ENCODE results near the gene HIRIP3.

HIRIP3 gene

DNA sequence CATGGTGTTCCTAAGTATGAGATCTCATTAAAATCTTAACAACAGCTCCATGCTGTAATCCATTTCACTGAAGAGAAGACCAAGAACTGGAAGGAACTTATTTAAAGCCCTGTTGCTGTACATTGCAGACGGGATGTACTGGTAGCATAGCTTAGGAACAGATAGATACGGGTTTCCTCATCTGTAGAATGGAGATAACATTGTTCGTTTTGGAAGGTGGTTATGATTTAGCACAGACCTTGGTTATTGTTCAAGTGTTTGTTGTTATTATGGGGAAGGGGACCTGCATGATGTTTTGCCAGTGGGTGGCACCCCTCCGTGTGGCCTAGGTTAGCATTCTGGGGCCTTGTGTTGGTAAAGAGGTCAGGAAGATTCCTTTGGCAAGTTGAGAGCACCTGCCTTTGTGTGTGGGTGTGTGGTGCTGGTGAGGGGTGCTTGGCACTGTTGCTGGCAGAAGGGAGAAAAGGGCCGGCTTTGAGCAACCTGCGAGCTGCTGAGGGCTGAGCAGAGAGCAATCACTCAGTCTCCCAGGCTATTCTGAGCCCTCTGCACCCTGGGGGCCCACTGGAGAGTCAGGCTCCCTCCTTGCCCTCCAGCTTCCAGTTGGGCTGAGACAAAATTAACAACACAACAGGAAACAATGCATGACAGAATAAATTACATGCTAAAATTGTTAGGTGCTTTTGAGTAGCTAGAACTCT is 19.5 kb downstream of the HIRIP3 start:
- TF ChIP-seq, protein P1, sequence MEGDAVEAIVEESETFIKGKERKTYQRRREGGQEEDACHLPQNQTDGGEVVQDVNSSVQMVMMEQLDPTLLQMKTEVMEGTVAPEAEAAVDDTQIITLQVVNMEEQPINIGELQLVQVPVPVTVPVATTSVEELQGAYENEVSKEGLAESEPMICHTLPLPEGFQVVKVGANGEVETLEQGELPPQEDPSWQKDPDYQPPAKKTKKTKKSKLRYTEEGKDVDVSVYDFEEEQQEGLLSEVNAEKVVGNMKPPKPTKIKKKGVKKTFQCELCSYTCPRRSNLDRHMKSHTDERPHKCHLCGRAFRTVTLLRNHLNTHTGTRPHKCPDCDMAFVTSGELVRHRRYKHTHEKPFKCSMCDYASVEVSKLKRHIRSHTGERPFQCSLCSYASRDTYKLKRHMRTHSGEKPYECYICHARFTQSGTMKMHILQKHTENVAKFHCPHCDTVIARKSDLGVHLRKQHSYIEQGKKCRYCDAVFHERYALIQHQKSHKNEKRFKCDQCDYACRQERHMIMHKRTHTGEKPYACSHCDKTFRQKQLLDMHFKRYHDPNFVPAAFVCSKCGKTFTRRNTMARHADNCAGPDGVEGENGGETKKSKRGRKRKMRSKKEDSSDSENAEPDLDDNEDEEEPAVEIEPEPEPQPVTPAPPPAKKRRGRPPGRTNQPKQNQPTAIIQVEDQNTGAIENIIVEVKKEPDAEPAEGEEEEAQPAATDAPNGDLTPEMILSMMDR (IDR thresholded peaks at IDR 0.05; ENCODE audit: low read depth, low read length, missing control alignments): no peak
- Histone ChIP-seq H3K27me3 (replicated peaks) (no peaks in the 10 kb centered on the region), H3K36me3 (replicated peaks) (peaks cover 36% of the 10 kb centered on the region), H3K27ac (no peak overlapping the region), H3K4me3 (ENCODE audit: low read depth, low read length) (peak overlapping the region; percentile 92)
- in situ Hi-C loops (cut with HindIII; ENCODE audit: low pct_ligation_motif_present, low sequenced_read_pairs): no loop called here
- no peak for DNase-seq

DNA sequence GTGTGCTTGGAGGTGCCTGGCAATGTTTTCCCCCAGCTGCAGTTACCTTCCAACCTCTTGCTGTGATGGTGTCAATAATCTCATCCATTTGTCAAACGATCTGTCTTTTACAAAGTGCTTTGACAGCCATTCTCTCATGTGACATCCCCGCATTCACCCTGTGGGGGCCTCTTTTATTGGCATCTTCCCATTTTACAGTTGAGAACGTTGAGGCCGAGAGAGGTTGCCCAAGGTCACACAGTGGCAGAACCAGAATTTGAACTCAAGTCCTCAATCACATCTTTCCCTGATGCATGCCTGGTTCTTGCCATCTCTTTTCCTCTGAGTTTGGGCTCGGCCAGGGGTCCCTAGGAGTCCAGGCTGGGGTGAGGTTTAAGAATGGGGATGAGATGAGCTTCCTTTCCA is 20.3 kb downstream of the HIRIP3 start:
- in situ Hi-C loops (cut with HindIII; ENCODE audit: low pct_ligation_motif_present, low sequenced_read_pairs): no loop called here
- H3K27me3 ChIP-seq (replicated peaks): no peaks in the 10 kb centered on the region
- H3K36me3 ChIP-seq (replicated peaks): peaks cover 28% of the 10 kb centered on the region
- no peak for DNase-seq
- TF ChIP-seq, protein P1 (IDR thresholded peaks at IDR 0.05; ENCODE audit: low read depth, low read length, missing control alignments): no peak
- H3K27ac ChIP-seq: no peak overlapping the region
- peak overlapping the region; percentile 92 for H3K4me3 ChIP-seq (ENCODE audit: low read depth, low read length)

GRCh38 chr16:29974291-29975133 is 20.9 kb downstream of the HIRIP3 start:
- TF ChIP-seq, protein P1 (IDR thresholded peaks at IDR 0.05; ENCODE audit: low read depth, low read length, missing control alignments): no peak
- in situ Hi-C loops (cut with HindIII; ENCODE audit: low pct_ligation_motif_present, low sequenced_read_pairs): no loop called here
- no peaks in the 10 kb centered on the region for H3K27me3 ChIP-seq (replicated peaks)
- H3K4me3 ChIP-seq (ENCODE audit: low read depth, low read length): peak overlapping the region; percentile 92
- peaks cover 26% of the 10 kb centered on the region for H3K36me3 ChIP-seq (replicated peaks)
- H3K27ac ChIP-seq: peak overlapping the region; percentile 41
- DNase-seq: no peak

DNA sequence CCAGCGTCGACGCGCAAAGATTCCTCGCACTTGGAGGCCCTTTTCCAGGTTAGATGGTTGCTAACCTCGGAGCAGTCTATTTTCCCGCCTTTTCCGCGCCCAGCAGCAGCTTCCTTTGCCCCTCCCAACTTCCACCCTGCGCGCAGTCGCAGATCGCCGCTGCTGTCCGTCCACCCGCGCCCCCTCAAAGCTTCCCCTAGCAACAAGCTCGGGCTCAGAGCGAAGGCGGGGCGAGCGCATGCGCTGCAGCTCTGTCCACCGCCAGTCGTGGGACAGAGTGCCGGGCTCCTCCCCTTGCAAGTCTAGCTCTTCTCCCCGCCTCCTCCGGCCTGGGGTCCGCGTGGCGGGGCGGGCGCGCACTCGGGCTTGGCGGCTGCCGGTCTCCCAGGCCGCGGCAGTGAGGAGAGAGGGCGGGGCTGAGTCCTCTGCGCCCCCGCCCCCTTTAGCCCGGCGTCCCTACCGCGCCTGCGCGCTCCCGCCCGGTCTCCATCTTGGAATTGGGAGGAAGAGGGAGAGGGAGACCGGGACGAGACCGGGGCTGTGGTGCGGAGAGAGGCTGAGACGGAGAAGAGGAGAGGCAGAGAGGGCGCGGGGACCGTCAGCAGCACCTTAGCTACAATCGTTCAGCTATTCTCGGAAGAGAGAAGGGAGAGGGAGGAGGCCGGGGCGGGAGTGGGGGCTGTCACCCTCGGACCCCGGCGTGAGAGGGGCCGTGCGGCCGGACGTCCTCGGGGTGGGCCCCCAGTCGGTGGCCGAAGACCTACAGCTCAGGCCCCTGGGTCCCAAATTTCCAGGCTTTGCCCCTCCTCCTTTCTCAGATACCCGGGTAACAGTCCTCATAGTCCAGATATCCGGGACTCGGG is 21.8 kb downstream of the HIRIP3 start, which contains the start of gene TAOK2:
Gene TAOK2 (plus strand): TSS at position 485 of the 863 bp plus-strand sequence. CDS start 3,905 bp downstream, outside the sequence.
- TF ChIP-seq, protein P1 (IDR thresholded peaks at IDR 0.05; ENCODE audit: low read depth, low read length, missing control alignments): no peak
- no peaks in the 10 kb centered on the region for H3K27me3 ChIP-seq (replicated peaks)
- in situ Hi-C loops (cut with HindIII; ENCODE audit: low pct_ligation_motif_present, low sequenced_read_pairs): no loop called here

GRCh38 chr16:29972992-29973383 is 22.4 kb downstream of the HIRIP3 start:
- H3K27me3 ChIP-seq (replicated peaks): no peaks in the 10 kb centered on the region
- peaks cover 22% of the 10 kb centered on the region for H3K36me3 ChIP-seq (replicated peaks)
- DNase-seq: no peak
- H3K27ac ChIP-seq: no peak overlapping the region
- H3K4me3 ChIP-seq (ENCODE audit: low read depth, low read length): no peak overlapping the region
- in situ Hi-C loops (cut with HindIII; ENCODE audit: low pct_ligation_motif_present, low sequenced_read_pairs): no loop called here
- TF ChIP-seq, protein P1 (IDR thresholded peaks at IDR 0.05; ENCODE audit: low read depth, low read length, missing control alignments): no peak

More for the DNA sequence above, 21.8 kb downstream of the HIRIP3 start, which contains the start of gene TAOK2:
- Histone ChIP-seq H3K27ac (peak within 1 kb of the TSS; percentile 41), H3K4me3 (ENCODE audit: low read depth, low read length) (peak within 1 kb of the TSS; percentile 92), H3K36me3 (replicated peaks) (peaks cover 21% of the 10 kb centered on the region)
- peak; percentile 98 for DNase-seq

Data from brain microvascular endothelial cell (primary cell).